Measurements from ENCODE around the gene CCDC138. TPM values are rescaled to one million over a fixed set of nuclear protein-coding genes. Genes with fewer than 3 reads are reported as not detected.

The CCDC138 gene
- total RNA-seq, 2 donors from 2014 or later = 1.6 to 2.0 TPM

DNA sequence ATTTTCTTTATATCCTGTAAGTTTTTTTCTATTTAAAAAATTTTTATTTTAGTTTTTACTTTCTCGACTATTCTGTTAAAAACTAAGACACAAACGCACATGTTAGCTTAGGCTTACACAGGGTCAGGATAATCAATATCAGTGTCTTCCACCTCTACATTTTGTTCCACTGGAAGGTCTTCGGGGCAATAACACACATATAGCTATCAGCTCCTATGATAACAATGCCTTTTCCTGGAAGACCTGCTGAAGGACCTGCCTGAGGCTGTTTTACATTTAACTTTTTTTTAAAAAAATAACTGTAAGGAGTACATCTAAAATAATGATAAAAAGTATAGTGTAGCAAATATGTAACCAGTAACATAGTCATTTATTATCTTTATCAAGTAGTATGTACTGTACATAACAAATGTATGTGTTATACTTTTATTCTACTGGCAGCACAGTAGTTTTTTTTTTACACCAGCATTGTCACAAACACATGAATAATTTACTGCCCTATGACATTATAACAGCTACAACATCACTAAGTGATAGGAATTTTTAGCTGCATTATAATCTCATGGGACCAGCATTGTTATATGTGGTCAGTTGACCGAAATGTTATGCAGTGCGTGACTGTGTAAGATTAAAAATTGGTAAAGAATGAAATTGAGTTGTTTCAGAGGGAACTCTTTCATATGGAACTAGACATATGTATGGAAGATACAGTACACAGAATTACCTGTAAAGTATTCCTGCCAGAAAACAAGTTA, 37.9 kb downstream of the CCDC138 start:
- ATAC-seq = no peak
- DNase-seq = no peak
- intact Hi-C loops (cut with DNase I) = no loop called here

GRCh38 chr2:108825254-108825653, 38.7 kb downstream of the CCDC138 start:
- DNase-seq (no peak), ATAC-seq (peak; percentile 50 to 87)
- intact Hi-C loops (cut with DNase I) = no loop called here

- ATAC-seq (peak in 1 of 2 donors; percentile 17), DNase-seq (no peak)
- intact Hi-C loops (cut with DNase I) = no loop called here
Measured at GRCh38 chr2:108825736-108826135, 39.2 kb downstream of the CCDC138 start.

DNA sequence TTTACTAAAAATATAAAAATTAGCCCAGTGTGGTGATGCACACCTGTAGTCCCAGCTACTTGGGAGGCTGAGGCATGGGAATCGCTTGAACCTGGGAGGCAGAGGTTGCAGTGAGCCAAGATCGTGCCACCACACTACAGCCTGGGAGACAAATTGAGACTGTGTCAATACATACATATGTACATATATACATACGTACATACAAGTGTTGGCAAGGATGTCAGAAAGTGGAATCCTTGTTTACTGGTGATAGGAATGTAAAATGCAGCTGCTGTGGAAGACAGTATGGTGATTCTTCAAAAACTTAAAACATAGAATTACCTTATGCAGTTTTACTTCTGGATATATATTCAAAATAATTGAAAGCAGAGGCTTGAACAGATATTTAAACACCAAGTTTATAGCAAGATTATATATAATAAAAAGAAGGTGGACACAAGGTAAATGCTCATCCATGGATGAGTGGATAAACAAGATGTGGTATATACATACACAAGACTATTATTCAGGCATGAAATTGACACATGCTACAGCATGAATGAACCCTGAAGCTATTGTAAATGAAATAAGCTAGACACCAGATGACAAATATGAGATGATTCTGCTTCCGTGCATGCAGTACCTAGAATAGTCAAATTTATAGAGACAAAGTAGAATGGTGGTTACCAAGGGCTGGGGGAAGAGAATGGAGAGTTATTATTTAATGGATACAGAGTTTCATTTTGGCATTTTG, 43.2 kb downstream of the CCDC138 start:
- ATAC-seq = no peak
- DNase-seq = no peak
- intact Hi-C loops (cut with DNase I) = no loop called here

- intact Hi-C loops (cut with DNase I) = no loop called here
- DNase-seq (no peak), ATAC-seq (no peak)
Measured at GRCh38 chr2:108833219-108833618, 46.6 kb downstream of the CCDC138 start.

- ATAC-seq (no peak), DNase-seq (no peak)
- intact Hi-C loops (cut with DNase I) = no loop called here
Measured at GRCh38 chr2:108834620-108835019, 48.0 kb downstream of the CCDC138 start.

- intact Hi-C loops (cut with DNase I) = no loop called here
Measured at GRCh38 chr2:108835040-108835439, 48.5 kb downstream of the CCDC138 start.

GRCh38 chr2:108837198-108837597, 50.6 kb downstream of the CCDC138 start:
- DNase-seq = no peak
- intact Hi-C loops (cut with DNase I) = no loop called here
- ATAC-seq = no peak

More at GRCh38 chr2:108835040-108835439, 48.5 kb downstream of the CCDC138 start:
- no peak for ATAC-seq
- DNase-seq = no peak

- ATAC-seq = no peak
- no peak for DNase-seq
- intact Hi-C loops (cut with DNase I) = no loop called here
Measured at GRCh38 chr2:108841506-108841905, 54.9 kb downstream of the CCDC138 start.

GRCh38 chr2:108845923-108846322, 59.4 kb downstream of the CCDC138 start:
- DNase-seq = no peak
- intact Hi-C loops (cut with DNase I) = no loop called here

DNA sequence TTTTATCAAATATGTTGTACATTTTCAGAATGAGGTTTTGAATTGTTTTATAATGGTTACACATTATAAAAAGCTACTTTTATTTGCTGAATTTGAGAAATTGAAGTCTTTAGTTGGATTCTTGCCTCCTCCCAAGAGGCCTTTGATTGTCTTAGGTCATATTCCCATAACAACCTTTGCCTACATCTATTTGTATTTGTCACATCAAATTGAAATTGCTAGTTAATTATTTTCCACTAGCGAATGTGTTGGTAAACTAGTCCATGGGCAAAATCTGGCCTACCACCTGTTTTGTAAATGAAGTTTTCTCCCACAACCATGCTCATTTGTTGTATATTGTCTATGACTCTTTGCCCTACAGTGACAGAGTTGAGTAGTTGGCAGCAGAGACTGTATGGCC, 60.4 kb downstream of the CCDC138 start:
- intact Hi-C loops (cut with DNase I) = no loop called here
- DNase-seq (no peak), ATAC-seq (no peak)

More at GRCh38 chr2:108845923-108846322, 59.4 kb downstream of the CCDC138 start:
- ATAC-seq = no peak

- intact Hi-C loops (cut with DNase I) = loop anchor here in 1 of 2 donors (10.0 kb wide), 1 partner anchor 662 kb away; no protein-coding TSS in a partner anchor
- ATAC-seq (no peak), DNase-seq (no peak)
Measured at GRCh38 chr2:108852375-108852774, 65.8 kb downstream of the CCDC138 start.

DNA sequence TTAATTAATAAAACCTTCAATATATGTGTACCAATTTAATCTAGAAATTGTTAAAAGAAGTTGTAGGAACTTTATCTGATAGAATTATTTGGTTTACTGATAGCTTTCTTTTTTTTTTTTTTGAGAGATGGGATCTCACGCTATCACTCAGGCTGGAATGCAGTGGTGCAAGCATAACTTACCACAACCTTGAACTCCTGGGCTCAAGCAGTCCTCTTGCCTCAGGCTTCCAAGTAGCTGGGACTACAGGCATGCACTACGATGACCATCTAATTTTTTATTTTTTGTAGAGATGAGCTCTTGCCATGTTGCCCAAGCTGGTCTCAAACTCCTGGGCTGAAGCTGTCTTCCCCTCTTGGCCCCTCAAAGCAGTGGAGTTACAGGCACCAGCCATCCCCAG, 66.8 kb downstream of the CCDC138 start:
- intact Hi-C loops (cut with DNase I) = loop anchor here in 1 of 2 donors (10.0 kb wide), 1 partner anchor 661 kb away; no protein-coding TSS in a partner anchor
- DNase-seq (no peak), ATAC-seq (no peak)

GRCh38 chr2:108854484-108854883, 67.9 kb downstream of the CCDC138 start:
- intact Hi-C loops (cut with DNase I) = loop anchor here in 1 of 2 donors (2.0 to 10.0 kb wide), 2 partner anchors 134 to 660 kb away; partner anchors contain the start of gene EDAR
- no peak for ATAC-seq
- no peak for DNase-seq

- intact Hi-C loops (cut with DNase I) = loop anchor here in 1 of 2 donors (2.0 to 10.0 kb wide), 2 partner anchors 134 to 660 kb away; partner anchors contain the start of gene EDAR
- DNase-seq (no peak), ATAC-seq (no peak)
Measured at GRCh38 chr2:108855194-108855593, 68.6 kb downstream of the CCDC138 start.

GRCh38 chr2:108858894-108859293, 72.3 kb downstream of the CCDC138 start:
- intact Hi-C loops (cut with DNase I) = loop anchor here in 1 of 2 donors (10.0 kb wide), 1 partner anchor 656 kb away; no protein-coding TSS in a partner anchor
- ATAC-seq (no peak), DNase-seq (no peak)

DNA sequence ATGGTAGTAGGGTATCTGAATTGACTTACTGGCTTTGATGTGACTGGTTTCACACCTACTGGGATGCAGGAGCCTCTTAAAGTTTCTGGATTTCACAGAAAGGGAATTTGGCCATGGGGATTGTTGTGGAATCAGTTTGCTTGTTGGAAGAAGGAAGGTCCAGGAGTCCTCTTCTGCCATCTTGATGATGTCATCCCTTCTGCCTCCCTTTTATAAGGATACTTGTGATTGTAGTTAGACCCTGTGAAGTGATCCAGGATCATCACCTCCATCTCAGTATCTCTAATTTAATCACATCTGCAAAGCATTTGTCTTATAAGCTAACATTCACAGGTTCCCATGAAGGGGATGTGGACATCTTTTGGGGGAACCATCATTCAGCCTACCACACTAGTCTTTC, 79.5 kb downstream of the CCDC138 start:
- intact Hi-C loops (cut with DNase I) = loop anchor here in 1 of 2 donors (2.0 kb wide), 1 partner anchor 21 kb away; no protein-coding TSS in a partner anchor
- ATAC-seq (no peak), DNase-seq (no peak)

- ATAC-seq (no peak), DNase-seq (no peak)
- intact Hi-C loops (cut with DNase I) = no loop called here
Measured at GRCh38 chr2:108868911-108869310, 82.3 kb downstream of the CCDC138 start.

DNA sequence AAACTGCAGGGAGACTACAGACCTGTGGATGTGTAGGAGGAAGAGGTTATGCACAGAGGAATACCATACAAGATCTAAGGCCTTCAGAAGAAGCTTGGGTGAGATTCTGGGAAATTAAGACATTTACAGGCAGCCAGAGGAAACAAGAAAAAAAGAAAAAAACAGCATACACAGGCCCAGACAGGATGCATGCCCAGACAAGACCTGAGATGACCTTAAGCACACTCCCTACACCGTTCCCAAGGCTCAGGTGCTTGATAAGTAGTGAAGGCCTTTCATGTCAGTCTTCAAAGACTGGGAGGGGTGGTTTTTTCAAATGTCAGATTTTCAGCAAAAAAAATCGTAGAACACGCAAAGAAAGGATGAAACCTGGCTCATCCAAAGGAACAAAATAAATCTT, 83.0 kb downstream of the CCDC138 start:
- ATAC-seq (no peak), DNase-seq (no peak)
- intact Hi-C loops (cut with DNase I) = no loop called here

DNA sequence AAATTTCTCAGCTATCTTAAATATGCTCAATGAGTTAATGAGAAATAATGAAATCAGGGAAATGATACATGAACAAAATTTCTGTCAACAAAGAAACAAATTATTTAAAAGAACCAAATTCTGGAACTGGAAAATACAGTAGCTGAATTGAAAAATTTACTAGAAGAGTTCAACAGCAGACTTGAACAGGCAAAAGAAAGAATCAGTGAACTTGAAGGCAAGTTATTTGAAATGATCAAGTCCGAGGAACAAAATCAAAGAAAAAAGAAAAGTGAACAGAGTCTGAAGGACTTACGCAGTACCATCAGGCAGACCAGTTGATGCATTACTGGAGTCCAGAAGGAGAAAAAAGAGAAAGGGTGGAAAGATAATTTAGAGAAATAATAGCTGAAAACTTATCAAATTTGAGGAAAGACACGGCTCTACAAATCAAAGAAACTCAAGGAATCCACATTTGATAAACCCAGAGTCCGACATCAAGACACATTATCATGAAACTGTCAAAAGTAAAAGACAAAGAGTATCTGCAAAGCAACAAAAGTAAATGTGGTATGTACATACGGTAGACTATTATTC, 83.6 kb downstream of the CCDC138 start:
- intact Hi-C loops (cut with DNase I) = no loop called here
- DNase-seq (no peak), ATAC-seq (no peak)
